GM12873 (cell line): Measurements from ENCODE around the gene RNF135.

Experiments used
- TF ChIP-seq, protein P1 (sequence below): IDR thresholded peaks from 2 replicates; pipeline ENCODE4 v1.5.1; 2012; ENCODE audit warnings: low read depth, mild to moderate bottlenecking, moderate library complexity, low read length, control low read depth; ENCODE audit not compliant: insufficient read depth; ENCODE audit errors: missing control alignments

The RNF135 gene

DNA sequence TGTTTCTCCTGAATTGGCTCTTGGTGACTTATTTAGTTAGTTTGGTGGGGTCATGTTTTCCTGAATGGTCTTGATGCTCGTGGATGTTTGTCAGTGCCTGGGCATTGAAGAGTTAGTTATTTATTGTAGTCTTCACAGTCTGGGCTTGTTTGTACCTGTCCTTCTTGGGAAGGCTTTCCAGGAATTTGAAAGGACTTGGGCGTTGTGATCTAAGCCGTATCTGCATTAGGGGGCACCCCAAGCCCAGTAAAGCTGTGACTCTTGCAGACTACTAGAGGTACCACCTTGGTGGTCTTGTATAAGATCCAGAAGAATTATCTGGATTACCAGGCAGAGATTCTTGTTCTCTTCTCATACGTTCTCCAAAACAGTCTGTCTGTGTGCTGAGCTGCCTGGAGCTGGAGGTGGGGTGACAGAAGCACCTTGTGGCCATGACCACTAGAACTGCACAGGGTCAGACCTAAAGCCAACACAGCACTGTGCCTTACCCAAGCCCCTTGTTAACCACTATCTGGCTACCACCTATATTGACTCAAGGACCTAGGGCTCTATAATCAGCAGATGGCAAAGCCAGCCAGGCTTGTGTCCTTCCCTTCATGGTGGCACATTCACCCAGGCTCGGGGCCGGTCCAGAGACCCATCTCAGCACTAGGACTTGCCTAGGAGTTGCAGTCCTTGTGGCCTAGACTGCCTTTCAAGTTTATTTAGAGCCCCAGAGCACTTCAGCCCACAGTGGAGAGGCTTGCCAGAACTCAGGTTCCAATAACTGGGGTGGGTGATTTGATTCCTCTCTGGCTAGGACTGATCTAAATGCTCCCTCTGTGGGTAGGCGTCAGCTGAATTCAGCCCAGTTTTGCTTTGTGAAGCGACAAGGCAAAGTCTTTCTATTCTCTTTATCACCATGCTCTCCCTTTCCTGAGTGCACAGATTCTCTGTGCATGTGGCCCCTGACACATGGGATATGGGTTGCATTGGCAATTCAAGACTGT, 11.0 kb downstream of the RNF135 start:
- TF ChIP-seq, protein P1, sequence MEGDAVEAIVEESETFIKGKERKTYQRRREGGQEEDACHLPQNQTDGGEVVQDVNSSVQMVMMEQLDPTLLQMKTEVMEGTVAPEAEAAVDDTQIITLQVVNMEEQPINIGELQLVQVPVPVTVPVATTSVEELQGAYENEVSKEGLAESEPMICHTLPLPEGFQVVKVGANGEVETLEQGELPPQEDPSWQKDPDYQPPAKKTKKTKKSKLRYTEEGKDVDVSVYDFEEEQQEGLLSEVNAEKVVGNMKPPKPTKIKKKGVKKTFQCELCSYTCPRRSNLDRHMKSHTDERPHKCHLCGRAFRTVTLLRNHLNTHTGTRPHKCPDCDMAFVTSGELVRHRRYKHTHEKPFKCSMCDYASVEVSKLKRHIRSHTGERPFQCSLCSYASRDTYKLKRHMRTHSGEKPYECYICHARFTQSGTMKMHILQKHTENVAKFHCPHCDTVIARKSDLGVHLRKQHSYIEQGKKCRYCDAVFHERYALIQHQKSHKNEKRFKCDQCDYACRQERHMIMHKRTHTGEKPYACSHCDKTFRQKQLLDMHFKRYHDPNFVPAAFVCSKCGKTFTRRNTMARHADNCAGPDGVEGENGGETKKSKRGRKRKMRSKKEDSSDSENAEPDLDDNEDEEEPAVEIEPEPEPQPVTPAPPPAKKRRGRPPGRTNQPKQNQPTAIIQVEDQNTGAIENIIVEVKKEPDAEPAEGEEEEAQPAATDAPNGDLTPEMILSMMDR = no peak

DNA sequence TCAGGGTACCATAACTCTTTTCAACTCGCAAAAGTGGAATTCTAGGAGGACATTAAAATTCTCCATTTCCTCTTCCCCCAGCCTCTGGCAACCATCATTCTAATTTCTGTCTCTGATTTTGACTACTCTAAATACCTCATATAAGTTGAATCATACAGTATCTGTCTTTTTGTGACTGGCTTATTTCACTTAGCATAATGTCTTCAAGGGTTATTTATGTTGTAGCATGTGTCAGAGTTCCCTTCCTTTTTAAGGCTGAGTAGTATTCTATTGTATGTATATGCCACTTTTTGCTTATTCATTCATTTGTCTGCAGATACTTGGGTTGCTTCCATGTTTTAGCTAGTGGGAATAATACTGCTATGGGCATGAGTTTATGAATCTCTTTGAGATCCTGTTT, 12.0 kb downstream of the RNF135 start:
- TF ChIP-seq, protein P1 = no peak

DNA sequence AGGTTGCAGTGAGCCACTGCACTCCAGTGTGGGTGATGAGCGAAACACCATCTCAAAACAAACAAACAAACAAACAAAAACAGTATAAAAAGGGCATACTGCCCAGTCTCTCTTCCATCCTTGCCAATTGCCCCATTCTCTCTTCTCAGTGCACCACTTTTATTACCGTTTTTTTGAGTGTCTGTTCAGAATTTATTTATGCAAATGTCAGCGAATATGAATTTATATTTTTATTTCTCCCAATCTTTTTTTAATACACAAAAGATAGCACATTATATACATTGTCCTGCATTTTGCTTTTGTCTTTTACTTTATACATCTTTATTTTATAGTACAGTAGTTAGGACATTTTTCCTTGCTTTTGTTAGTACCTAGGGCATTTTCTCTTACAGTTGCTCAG, 19.6 kb downstream of the RNF135 start:
- TF ChIP-seq, protein P1 = no peak

DNA sequence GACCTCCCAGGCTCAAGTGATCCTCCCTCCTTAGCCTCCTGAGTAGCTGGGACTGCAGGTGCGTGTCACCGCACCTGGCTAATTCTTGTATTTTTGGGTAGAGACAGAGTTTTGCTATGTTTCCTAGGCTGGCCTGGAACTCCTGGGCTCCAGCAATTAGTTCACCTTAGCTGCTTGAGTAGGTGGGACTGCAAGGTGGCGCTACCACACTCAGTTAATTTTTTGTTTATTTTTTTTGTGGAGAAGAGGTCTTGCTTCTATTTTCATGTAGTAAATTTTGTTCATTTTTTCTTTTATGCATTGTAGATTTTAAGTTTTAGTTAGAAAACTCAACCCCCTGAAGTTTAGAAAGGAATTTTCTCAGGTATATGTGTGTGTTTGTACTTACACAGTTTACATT, 21.7 kb downstream of the RNF135 start:
- TF ChIP-seq, protein P1 = no peak

DNA sequence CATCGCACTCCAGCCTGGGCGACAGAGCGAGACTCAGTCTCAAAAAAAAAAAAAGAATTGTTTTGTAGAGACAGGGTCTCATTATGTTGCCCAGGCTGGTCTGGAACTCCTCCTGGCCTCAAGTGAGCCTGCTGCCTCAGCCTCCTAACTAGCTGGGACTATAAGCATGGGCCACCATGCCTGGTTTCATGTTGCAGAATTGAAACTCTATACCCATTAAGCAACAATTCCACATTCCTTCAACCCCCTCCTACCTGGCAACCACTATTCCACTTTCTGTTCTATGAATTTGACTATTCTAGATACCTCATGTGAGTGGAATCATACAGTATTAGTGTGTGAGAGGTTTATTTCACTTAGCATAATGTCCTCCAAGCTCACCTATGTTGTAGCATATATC, 24.5 kb downstream of the RNF135 start:
- TF ChIP-seq, protein P1 = no peak

DNA sequence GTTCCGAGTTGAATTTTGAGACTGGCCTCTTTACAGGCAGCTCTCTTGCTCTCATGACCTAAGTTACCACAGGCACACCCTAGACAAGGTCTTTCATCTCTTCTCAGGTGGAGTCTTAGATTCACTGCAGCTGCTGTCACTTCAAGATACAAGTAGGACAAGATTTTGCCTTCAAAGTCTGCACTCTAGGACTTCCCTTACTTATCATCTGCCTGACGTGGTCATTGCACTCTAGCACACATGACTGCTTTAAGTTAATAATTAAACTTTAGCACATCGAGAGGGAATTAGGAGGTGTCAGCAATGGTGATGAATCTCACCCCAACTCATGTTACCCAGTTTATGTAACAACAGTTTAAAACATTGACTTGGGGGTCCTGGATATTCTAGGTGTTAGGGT, 25.6 kb downstream of the RNF135 start:
- TF ChIP-seq, protein P1 = no peak

DNA sequence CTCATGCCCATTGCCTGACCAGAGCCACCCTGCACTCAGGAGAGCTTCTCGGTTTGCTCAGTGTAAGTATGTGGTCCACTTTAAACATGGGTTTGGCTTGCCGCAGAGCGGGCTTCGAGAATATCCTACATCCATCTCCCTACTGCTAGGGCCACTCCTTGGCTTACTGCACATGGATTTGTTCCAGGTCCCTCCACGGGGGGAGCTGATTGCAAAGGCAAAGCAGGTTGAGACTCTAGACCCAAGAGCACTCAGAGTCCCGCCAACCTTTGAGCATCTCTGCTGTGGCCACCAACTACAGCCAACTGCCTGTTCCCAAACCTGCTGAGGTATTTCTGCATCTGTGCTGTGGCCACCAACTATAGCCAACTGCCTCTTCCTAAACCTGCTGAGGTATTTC, 26.4 kb downstream of the RNF135 start:
- TF ChIP-seq, protein P1 = no peak
